GM12878 (cell line): Measurements from ENCODE around the gene C2. TPM values are rescaled to one million over a fixed set of nuclear protein-coding genes. Genes with fewer than 3 reads are reported as not detected.

Experiments used
- ATAC-seq: fragments of 200-7000 bp; cut with Tn5 transposase; 3 replicates; pipeline ENCODE4 v1.9.1; 2020; ENCODE audit warnings: mild to moderate bottlenecking, moderate library complexity
- BruUV-seq: library from RNA; stranded (reverse); fragments of 400-500 nt; replicated peaks from 2 replicates; lab custom pipeline; 2021; lab: Mats Ljungman, UMichigan
- CTCF ChIA-PET: fragments of 300-600 bp; sonication (Branson Sonifier 250); formaldehyde crosslinking; extraction: SDS; loops from one replicate; lab custom pipeline; 2021; ENCODE audit warnings: inconsistent platforms; lab: Yijun Ruan, JAX
- POLR2A ChIA-PET: fragments of 350-600 bp; formaldehyde crosslinking; extraction: SDS; loops from one replicate; lab custom pipeline; 2021; ENCODE audit warnings: inconsistent platforms; lab: Charles Lee
- RAD21 ChIA-PET: fragments of 300-600 bp; sonication (Branson Sonifier 250); formaldehyde crosslinking; loops from one replicate; lab custom pipeline; 2023; ENCODE audit warnings: antibody characterized with exemption; ENCODE audit not compliant: unreplicated experiment; lab: Charles Lee
- SMC1A ChIA-PET: fragments of 300-600 bp; sonication (Branson Sonifier 250); formaldehyde crosslinking; loops from one replicate; lab custom pipeline; 2023; ENCODE audit not compliant: unreplicated experiment, uncharacterized antibody; lab: Charles Lee
- DNase-seq: peaks from one replicate; pipeline ENCODE4 v3.0.0-alpha.2; 2011; ENCODE audit warnings: low read depth, low spot score
- FAIRE-seq: peaks from 3 replicates; lab custom pipeline; 2011; peaks lifted over from hg19 to GRCh38; lab: Jason Lieb, UNC
- H2AFZ ChIP-seq: 2 replicates; pipeline ENCODE4 v1.6.0; 2011; ENCODE audit warnings: low read depth, low read length, control low read depth; ENCODE audit not compliant: control insufficient read depth
- H3K27ac ChIP-seq: 2 replicates; pipeline ENCODE4 v1.5.1; 2011; ENCODE audit warnings: control low read depth; ENCODE audit not compliant: control insufficient read depth, insufficient read depth
- H3K27me3 ChIP-seq, 2 experiments: replicated peaks in 1 of 2; 2 replicates each; pipeline versions ENCODE4 v1.6.0 to v1.6.1; 2011; ENCODE audit warnings: low read length in 1 of 2; ENCODE audit not compliant: control insufficient read depth in 2 of 2, insufficient read depth in 2 of 2
- H3K36me3 ChIP-seq, 2 experiments: 2 replicates each; pipeline ENCODE4 v1.5.1; 2011; ENCODE audit warnings: low read length in 1 of 2; ENCODE audit not compliant: control insufficient read depth in 2 of 2, insufficient read depth in 2 of 2
- H3K4me1 ChIP-seq: 2 replicates; pipeline ENCODE4 v1.6.1; 2011; ENCODE audit warnings: mild to moderate bottlenecking, low read length, moderate library complexity, mixed read lengths; ENCODE audit not compliant: control insufficient read depth, insufficient read depth
- H3K4me2 ChIP-seq: 2 replicates; pipeline ENCODE4 v1.6.0; 2011; ENCODE audit warnings: control low read depth; ENCODE audit not compliant: control insufficient read depth, insufficient read depth
- H3K4me3 ChIP-seq: fragments of 200-600 bp; sonication (generic); 2 replicates; pipeline ENCODE4 v1.5.1; 2016
- H3K79me2 ChIP-seq: 2 replicates; pipeline ENCODE4 v1.6.0; 2011; ENCODE audit warnings: low read length; ENCODE audit not compliant: control insufficient read depth, insufficient read depth
- H3K9ac ChIP-seq: 2 replicates; pipeline ENCODE4 v1.8.0; 2011; ENCODE audit warnings: low read length, control low read depth, mixed read lengths; ENCODE audit not compliant: control insufficient read depth, insufficient read depth
- H3K9me3 ChIP-seq: replicated peaks from 3 replicates; pipeline ENCODE4 v1.5.1; 2011; ENCODE audit warnings: mild to moderate bottlenecking, low read length; ENCODE audit not compliant: control insufficient read depth, insufficient read depth
- H4K20me1 ChIP-seq: 2 replicates; pipeline ENCODE4 v1.6.0; 2011; ENCODE audit not compliant: control insufficient read depth, insufficient read depth
- BCL11A ChIP-seq: IDR thresholded peaks from 2 replicates; pipeline ENCODE4 v1.6.1; 2011; ENCODE audit warnings: low read depth, low read length
- CHD1 ChIP-seq: IDR thresholded peaks from 2 replicates; pipeline ENCODE4 v1.6.1; 2012; ENCODE audit warnings: low read depth, low read length, improper control_type of control experiment
- SREBF2 ChIP-seq: IDR thresholded peaks from 2 replicates; pipeline ENCODE4 v1.6.1; 2012; ENCODE audit warnings: mild to moderate bottlenecking, low read length
- YBX1 ChIP-seq: fragments of 450-650 bp; IDR thresholded peaks from 2 replicates; pipeline ENCODE4 v1.6.1; 2016; ENCODE audit warnings: antibody characterized with exemption
- YY1 ChIP-seq: IDR thresholded peaks from 2 replicates; pipeline ENCODE4 v1.6.1; 2011; ENCODE audit warnings: low read depth, mild to moderate bottlenecking, low read length
- WGBS: methylation state at CpG from one replicate; pipeline ENCODE4 v1.1.6; 2016; ENCODE audit warnings: low lambda C conversion rate; ENCODE audit not compliant: insufficient replicate concordance, insufficient coverage; ENCODE audit errors: missing lambda C conversion rate; 5-methylcytosine and 5-hydroxymethylcytosine counted together
- in situ Hi-C: fragments of 300-500 bp; cut with MboI; formaldehyde crosslinking; loops from 9 replicates; pipeline ENCODE4 v1.14.3; 2018; ENCODE audit warnings: mixed read lengths
- intact Hi-C: fragments of 100-400 bp; cut with micrococcal nuclease; formaldehyde crosslinking; loops from one replicate; pipeline ENCODE4 v1.14.2; 2022; ENCODE audit not compliant: unreplicated experiment
- polyA plus RNA-seq, 11 experiments: library from polyadenylated mRNA; depleted of rRNA in 4 of 11; unstranded in 6 of 11; stranded (reverse) in 5 of 11; fragments of >200 nt; fragmentation: Nextera tagmentation in 4 of 11; fragmentation: Illumina TruSeq in 1 of 11; extraction: Ambion mirVana in 4 of 11; extraction: Trizol in 1 of 11; gene quantifications; 1 replicate in 1 of 11; 2 replicates in 10 of 11; pipeline versions ENCODE4 v1.2.1 to v1.2.3, GENCODE V29; 2011 to 2016; ENCODE audit warnings: inconsistent platforms in 2 of 11, missing spikeins in 2 of 11, low read depth in 1 of 11
- total RNA-seq, 4 experiments: library from RNA; depleted of rRNA in 3 of 4; stranded (reverse); fragments of >200 nt in 3 of 4; fragmentation: Illumina TruSeq in 1 of 4; extraction: Trizol in 1 of 4; gene quantifications; 2 replicates each; pipeline versions ENCODE4 v1.2.1 to v1.2.3, GENCODE V29; 2013 to 2021
- TF ChIP-seq, protein P1 (sequence below): fragments of 450-650 bp; IDR thresholded peaks from 2 replicates; pipeline ENCODE4 v1.6.1; 2017; ENCODE audit warnings: mild to moderate bottlenecking
- TF ChIP-seq, protein P2 (sequence below): fragments of 450-650 bp; conservative IDR thresholded peaks from 2 replicates; pipeline ENCODE4 v1.6.1; 2017; ENCODE audit warnings: mild to moderate bottlenecking, moderate library complexity

Gene C2
- total and polyA plus RNA-seq, 10 of the 15 experiments (the other 5 are each of a cell fraction or from before 2014, with no cell fraction given): 0.06 to 0.97 (median 0.21) TPM; not detected in 5

DNA sequence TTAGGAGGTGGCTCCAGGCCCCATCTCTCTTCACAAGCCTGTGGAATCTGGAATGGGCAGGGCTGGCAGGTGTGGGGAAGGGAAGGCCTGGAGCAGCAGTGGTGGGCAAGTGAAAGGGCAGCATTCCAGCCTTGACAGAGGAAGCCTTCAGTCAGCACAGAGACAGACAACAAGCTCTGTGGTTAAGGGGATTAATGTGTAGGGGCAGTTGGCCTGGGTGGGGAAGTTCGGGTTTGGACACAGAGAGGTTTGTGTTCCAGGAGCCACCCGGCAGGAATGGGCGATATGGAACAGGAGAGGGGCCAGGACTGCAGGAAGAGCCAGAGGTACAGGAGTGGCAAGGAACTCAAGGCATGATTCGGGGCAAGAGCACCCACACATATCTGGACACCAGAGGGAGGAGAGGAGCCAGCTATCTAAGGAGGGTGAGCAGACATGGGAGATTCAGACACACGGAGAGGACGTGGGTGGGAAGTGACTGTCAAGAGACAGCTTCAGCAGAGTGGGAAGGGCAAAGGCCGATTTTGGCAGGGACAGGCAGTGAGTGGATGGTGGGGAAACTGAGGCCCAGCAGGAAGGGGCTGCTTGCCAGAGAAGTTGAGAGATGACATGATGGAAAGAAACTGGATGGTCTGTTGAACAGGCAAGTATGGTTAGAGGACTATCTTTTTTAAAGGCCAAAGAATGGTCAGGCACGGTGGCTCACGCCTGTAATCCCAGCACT is 46.2 kb upstream of the C2 start:
- 90% methylated on average over 9 of the region's 9 CpGs for WGBS
- intact Hi-C loops: no loop called here
- POLR2A ChIA-PET: interaction anchor here (0.6 to 0.7 kb wide), 3 partner anchors 94 to 1049 kb away, joined by 3 to 7 read pairs (median 3); no protein-coding TSS in a partner anchor
- TF ChIP-seq CHD1 (no peak), YY1 (no peak), SREBF2 (no peak), BCL11A (no peak), YBX1 (no peak)
- TF ChIP-seq, protein P1, sequence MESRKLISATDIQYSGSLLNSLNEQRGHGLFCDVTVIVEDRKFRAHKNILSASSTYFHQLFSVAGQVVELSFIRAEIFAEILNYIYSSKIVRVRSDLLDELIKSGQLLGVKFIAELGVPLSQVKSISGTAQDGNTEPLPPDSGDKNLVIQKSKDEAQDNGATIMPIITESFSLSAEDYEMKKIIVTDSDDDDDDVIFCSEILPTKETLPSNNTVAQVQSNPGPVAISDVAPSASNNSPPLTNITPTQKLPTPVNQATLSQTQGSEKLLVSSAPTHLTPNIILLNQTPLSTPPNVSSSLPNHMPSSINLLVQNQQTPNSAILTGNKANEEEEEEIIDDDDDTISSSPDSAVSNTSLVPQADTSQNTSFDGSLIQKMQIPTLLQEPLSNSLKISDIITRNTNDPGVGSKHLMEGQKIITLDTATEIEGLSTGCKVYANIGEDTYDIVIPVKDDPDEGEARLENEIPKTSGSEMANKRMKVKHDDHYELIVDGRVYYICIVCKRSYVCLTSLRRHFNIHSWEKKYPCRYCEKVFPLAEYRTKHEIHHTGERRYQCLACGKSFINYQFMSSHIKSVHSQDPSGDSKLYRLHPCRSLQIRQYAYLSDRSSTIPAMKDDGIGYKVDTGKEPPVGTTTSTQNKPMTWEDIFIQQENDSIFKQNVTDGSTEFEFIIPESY: no peak
- TF ChIP-seq, protein P2, sequence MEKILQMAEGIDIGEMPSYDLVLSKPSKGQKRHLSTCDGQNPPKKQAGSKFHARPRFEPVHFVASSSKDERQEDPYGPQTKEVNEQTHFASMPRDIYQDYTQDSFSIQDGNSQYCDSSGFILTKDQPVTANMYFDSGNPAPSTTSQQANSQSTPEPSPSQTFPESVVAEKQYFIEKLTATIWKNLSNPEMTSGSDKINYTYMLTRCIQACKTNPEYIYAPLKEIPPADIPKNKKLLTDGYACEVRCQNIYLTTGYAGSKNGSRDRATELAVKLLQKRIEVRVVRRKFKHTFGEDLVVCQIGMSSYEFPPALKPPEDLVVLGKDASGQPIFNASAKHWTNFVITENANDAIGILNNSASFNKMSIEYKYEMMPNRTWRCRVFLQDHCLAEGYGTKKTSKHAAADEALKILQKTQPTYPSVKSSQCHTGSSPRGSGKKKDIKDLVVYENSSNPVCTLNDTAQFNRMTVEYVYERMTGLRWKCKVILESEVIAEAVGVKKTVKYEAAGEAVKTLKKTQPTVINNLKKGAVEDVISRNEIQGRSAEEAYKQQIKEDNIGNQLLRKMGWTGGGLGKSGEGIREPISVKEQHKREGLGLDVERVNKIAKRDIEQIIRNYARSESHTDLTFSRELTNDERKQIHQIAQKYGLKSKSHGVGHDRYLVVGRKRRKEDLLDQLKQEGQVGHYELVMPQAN: no peak
- TF ChIP-seq, all 136 proteins: peak for 0
- Histone ChIP-seq H4K20me1 (no peaks in the 10 kb centered on the region), H3K79me2 (no peaks in the 10 kb centered on the region), H2AFZ (no peak overlapping the region), H3K4me2 (no peak overlapping the region), H3K27me3 (no peaks in the 10 kb centered on the region), H3K4me1 (no peaks in the 10 kb centered on the region), H3K9ac (no peak overlapping the region), H3K27ac (no peak overlapping the region), H3K4me3 (no peak overlapping the region), H3K9me3 (no peaks in the 10 kb centered on the region), H3K36me3 (peaks cover 0 to 21% of the 10 kb centered on the region in 2 experiments; a peak in 3 of 4 replicates)
- in situ Hi-C loops: no loop called here
- RAD21 ChIA-PET: no interaction called here
- DNase-seq: no peak
- SMC1A ChIA-PET: no interaction called here
- no peak for FAIRE-seq
- no TSS peak for BruUV-seq
- CTCF ChIA-PET: no interaction called here
- no peak for ATAC-seq
